ENCODE results near the gene ZNF891. TPM values are rescaled to one million over a fixed set of nuclear protein-coding genes. Genes with fewer than 3 reads are reported as not detected.

ZNF891 gene
- 0.43 and 0.63 TPM in 2 replicates for total RNA-seq (2014; rRNA removed; shearing (Covaris generic))
- 0.25 and 0.29 TPM in 2 replicates for polyA plus RNA-seq (2016; fragmentation: Nextera tagmentation; extraction: Ambion mirVana)

DNA sequence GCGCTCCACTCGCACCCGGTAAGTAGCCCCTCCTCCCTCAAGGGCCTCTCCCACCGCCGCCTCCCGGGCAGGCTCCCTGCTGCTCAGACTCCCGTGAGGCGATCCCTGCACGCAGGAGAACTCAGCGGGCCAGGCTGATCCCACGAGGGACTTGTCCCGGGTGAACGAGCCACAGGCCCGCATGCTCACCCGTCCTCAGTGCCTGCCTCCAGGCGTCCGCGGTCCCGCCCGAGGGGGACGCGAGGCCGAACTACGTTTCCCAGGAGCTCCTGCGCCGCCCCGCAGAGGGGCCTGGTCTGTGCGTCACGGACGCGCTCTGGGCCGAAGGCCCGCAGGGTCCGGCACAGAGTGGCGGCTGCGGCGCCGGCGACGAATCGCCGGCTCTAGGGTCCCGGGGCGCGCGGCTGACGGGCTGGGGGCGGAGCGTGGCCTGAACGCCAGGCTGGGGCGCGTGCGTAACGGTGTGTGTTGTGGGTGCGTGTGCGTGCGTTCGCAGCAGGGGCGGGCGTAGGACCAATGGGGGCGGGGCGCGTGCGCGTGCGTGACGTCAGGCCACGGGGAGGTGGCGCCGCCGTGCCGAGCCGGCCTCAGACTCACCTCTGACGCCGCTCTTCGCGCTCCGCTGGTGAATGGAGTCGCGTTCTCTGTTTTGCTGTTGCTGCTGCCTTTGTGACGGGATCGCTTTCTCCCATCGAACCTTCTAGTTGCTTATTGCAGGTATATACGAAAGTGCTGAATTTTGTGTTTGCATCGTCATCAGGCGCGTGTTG, at the start of gene ZNF891, which contains the start of gene ZNF10:
ZNF891 (minus strand) TSS at position 237 of the 770 bp plus-strand sequence. CDS start 8,356 bp downstream, outside the sequence.
ZNF10 (plus strand) TSS at position 590 of the 770 bp plus-strand sequence. CDS start 13,866 bp downstream, outside the sequence.
- Histone ChIP-seq H3K9ac (peak within 1 kb of the TSS; percentile 96), H3K9me3 (ENCODE audit: low read depth) (no peaks in the 10 kb centered on the region), H3K9me2 (ENCODE audit: insufficient read depth) (no peaks in the 10 kb centered on the region), H3F3A (ENCODE audit: insufficient read depth) (no peaks in the 10 kb centered on the region), H3K4me3 (peak within 1 kb of the TSS; percentile 95), H3K27me3 (replicated peaks; ENCODE audit: insufficient read depth) (no peaks in the 10 kb centered on the region), H3K79me2 (ENCODE audit: insufficient read depth) (peaks cover 21% of the 10 kb centered on the region), H2AFZ (peak within 1 kb of the TSS; percentile 99), H3K36me3 (ENCODE audit: low read depth) (peaks cover 13% of the 10 kb centered on the region; the same call in 1 of the 2 replicates), H3K4me2 (ENCODE audit: unreplicated experiment) (peak within 1 kb of the TSS; percentile 83), H3K4me1 (ENCODE audit: insufficient read depth) (no peaks in the 10 kb centered on the region), H4K20me1 (ENCODE audit: insufficient read depth) (no peaks in the 10 kb centered on the region), H3K27ac (peak within 1 kb of the TSS; percentile 98)
- WGBS, 2 experiments (ENCODE audit: low coverage in 1 of 2, low lambda C conversion rate in 2 of 2, missing lambda C conversion rate in 2 of 2) = 1% methylated on average over 68 of the region's 87 CpGs
- TF ChIP-seq EZH2 (IDR thresholded peaks at IDR 0.05; ENCODE audit: insufficient read depth, poor library complexity, severe bottlenecking) = no peak
- TF ChIP-seq EZH2phosphoT487 (IDR thresholded peaks at IDR 0.05; ENCODE audit: insufficient read depth, low read depth) = no peak
- peak; percentile 98 for DNase-seq
- in situ Hi-C loops (cut with MboI) = no loop called here

DNA sequence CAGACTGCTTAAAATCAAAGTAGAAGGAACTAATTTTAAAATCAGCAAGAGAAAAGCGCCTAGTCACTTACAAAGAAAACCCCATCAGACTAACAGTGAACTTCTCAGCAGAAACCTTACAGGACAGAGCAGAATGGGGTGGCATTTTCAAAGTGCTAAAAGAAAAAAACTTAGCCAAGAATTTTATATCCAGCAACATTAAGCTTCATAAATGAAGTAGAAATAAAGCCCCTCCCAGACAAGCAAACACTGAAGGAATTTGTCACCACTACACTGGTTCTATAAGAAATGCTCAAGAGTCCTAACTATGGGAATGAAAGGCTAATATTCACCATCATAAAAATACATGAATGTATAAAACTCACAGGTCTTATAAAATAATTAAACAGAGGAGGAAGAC, 44.8 kb upstream of the ZNF891 start:
- Histone ChIP-seq H4K20me1 (ENCODE audit: insufficient read depth) (no peaks in the 10 kb centered on the region), H3K79me2 (ENCODE audit: insufficient read depth) (no peaks in the 10 kb centered on the region), H3K36me3 (ENCODE audit: low read depth) (no peaks in the 10 kb centered on the region), H3K27me3 (replicated peaks; ENCODE audit: insufficient read depth) (no peaks in the 10 kb centered on the region), H3K4me2 (ENCODE audit: unreplicated experiment) (no peak overlapping the region), H2AFZ (no peak overlapping the region), H3K27ac (no peak overlapping the region), H3K4me3 (no peak overlapping the region), H3K9me2 (ENCODE audit: insufficient read depth) (no peaks in the 10 kb centered on the region), H3K9me3 (ENCODE audit: low read depth) (peaks cover 3% of the 10 kb centered on the region), H3F3A (ENCODE audit: insufficient read depth) (no peaks in the 10 kb centered on the region), H3K4me1 (ENCODE audit: insufficient read depth) (no peaks in the 10 kb centered on the region), H3K9ac (no peak overlapping the region)
- TF ChIP-seq EZH2phosphoT487 (IDR thresholded peaks at IDR 0.05; ENCODE audit: insufficient read depth, low read depth) (no peak), EZH2 (IDR thresholded peaks at IDR 0.05; ENCODE audit: insufficient read depth, poor library complexity, severe bottlenecking) (no peak)
- WGBS, 2 experiments (ENCODE audit: low coverage in 1 of 2, low lambda C conversion rate in 2 of 2, missing lambda C conversion rate in 2 of 2) = 27 to 42% methylated on average over 1 of the region's 1 CpG
- no peak for DNase-seq
- in situ Hi-C loops (cut with MboI) = no loop called here

DNA sequence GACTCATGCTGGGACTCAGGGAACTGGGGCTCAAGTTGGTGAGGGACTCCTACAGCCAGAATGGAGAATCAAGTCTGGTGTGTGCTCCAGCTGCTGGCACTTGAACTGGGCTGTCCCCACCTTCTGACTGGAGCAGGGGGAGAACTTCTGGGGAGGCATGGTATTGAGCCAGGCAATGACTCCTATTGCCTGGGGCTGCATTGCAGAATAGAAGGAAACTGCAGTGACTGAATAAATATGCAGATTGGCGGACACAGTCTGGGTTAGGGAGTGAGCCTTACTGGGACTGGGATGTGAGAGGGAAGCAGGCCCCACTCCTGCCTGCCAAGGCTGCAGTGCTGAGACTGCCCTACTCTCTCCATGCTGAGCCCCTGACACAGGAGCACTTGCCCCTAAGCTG, 42.4 kb upstream of the ZNF891 start:
- Histone ChIP-seq H3K27me3 (replicated peaks; ENCODE audit: insufficient read depth) (no peaks in the 10 kb centered on the region), H3K9me3 (ENCODE audit: low read depth) (peaks cover 3% of the 10 kb centered on the region), H3K27ac (no peak overlapping the region), H4K20me1 (ENCODE audit: insufficient read depth) (no peaks in the 10 kb centered on the region), H3F3A (ENCODE audit: insufficient read depth) (no peaks in the 10 kb centered on the region), H3K4me3 (no peak overlapping the region), H3K9ac (no peak overlapping the region), H3K36me3 (ENCODE audit: low read depth) (no peaks in the 10 kb centered on the region), H3K79me2 (ENCODE audit: insufficient read depth) (no peaks in the 10 kb centered on the region), H2AFZ (no peak overlapping the region), H3K4me2 (ENCODE audit: unreplicated experiment) (no peak overlapping the region), H3K4me1 (ENCODE audit: insufficient read depth) (no peaks in the 10 kb centered on the region), H3K9me2 (ENCODE audit: insufficient read depth) (no peaks in the 10 kb centered on the region)
- in situ Hi-C loops (cut with MboI) = no loop called here
- DNase-seq = no peak
- no peak for TF ChIP-seq EZH2 (IDR thresholded peaks at IDR 0.05; ENCODE audit: insufficient read depth, poor library complexity, severe bottlenecking)
- no peak for TF ChIP-seq EZH2phosphoT487 (IDR thresholded peaks at IDR 0.05; ENCODE audit: insufficient read depth, low read depth)
- 31 to 42% methylated on average over 1 of the region's 1 CpG for WGBS, 2 experiments (ENCODE audit: low coverage in 1 of 2, low lambda C conversion rate in 2 of 2, missing lambda C conversion rate in 2 of 2)

- Histone ChIP-seq H3K4me1 (ENCODE audit: insufficient read depth) (no peaks in the 10 kb centered on the region), H3K36me3 (ENCODE audit: low read depth) (no peaks in the 10 kb centered on the region), H3K9me3 (ENCODE audit: low read depth) (no peaks in the 10 kb centered on the region), H3K4me3 (no peak overlapping the region), H3F3A (ENCODE audit: insufficient read depth) (no peaks in the 10 kb centered on the region), H3K27me3 (replicated peaks; ENCODE audit: insufficient read depth) (no peaks in the 10 kb centered on the region), H3K9ac (no peak overlapping the region), H3K9me2 (ENCODE audit: insufficient read depth) (no peaks in the 10 kb centered on the region), H4K20me1 (ENCODE audit: insufficient read depth) (no peaks in the 10 kb centered on the region), H3K4me2 (ENCODE audit: unreplicated experiment) (no peak overlapping the region), H2AFZ (no peak overlapping the region), H3K79me2 (ENCODE audit: insufficient read depth) (no peaks in the 10 kb centered on the region), H3K27ac (no peak overlapping the region)
- no peak for DNase-seq
- 39 to 40% methylated on average over 3 of the region's 3 CpGs for WGBS, 2 experiments (ENCODE audit: low coverage in 1 of 2, low lambda C conversion rate in 2 of 2, missing lambda C conversion rate in 2 of 2)
- TF ChIP-seq EZH2phosphoT487 (IDR thresholded peaks at IDR 0.05; ENCODE audit: insufficient read depth, low read depth) (no peak), EZH2 (IDR thresholded peaks at IDR 0.05; ENCODE audit: insufficient read depth, poor library complexity, severe bottlenecking) (no peak)
- in situ Hi-C loops (cut with MboI) = no loop called here
These were observed 35.7 kb upstream of the ZNF891 start for GRCh38 chr12:133165776-133166175.

Data from GM23248 (cell line).